ENCODE measurements around the gene MAP4K4. TPM values are rescaled to one million over a fixed set of nuclear protein-coding genes. Genes with fewer than 3 reads are reported as not detected.

MAP4K4 gene
- total and polyA plus RNA-seq, 2 of the 13 experiments (the other 11 are each of a cell fraction or from before 2014, with no cell fraction given): 105 to 264 TPM

- no peak for TF ChIP-seq ZNF121 (CRISPR knock-in tag; IDR thresholded peaks at IDR 0.05)
- TF ChIP-seq MBD4 (IDR thresholded peaks at IDR 0.05; ENCODE audit: borderline replicate concordance, low read length): peak; percentile 71; the same call in 1 of the 2 replicates
- TF ChIP-seq ADNP (CRISPR knock-in tag; IDR thresholded peaks at IDR 0.05): no peak
- TF ChIP-seq PRDM10 (CRISPR knock-in tag; IDR thresholded peaks at IDR 0.05; ENCODE audit: low read depth): peak; percentile 50; the same call in 1 of the 2 replicates
- TF ChIP-seq ZNF530 (CRISPR knock-in tag; IDR thresholded peaks at IDR 0.05; ENCODE audit: low read depth): no peak
- 0 out of 2 replicates have a peak, but pooled peaks have one; percentile 21 for TF ChIP-seq ZNF430 (CRISPR knock-in tag; IDR thresholded peaks at IDR 0.05)
- TF ChIP-seq ZBTB3 (CRISPR knock-in tag; IDR thresholded peaks at IDR 0.05; ENCODE audit: borderline replicate concordance, low read depth): no peak; the same call in 1 of the 2 replicates
- TF ChIP-seq GLI4 (CRISPR knock-in tag; IDR thresholded peaks at IDR 0.05; ENCODE audit: borderline replicate concordance): no peak
- peak; percentile 95 for TF ChIP-seq GATAD2A (CRISPR knock-in tag; IDR thresholded peaks at IDR 0.05)
- TF ChIP-seq ZNF484 (CRISPR knock-in tag; IDR thresholded peaks at IDR 0.05; ENCODE audit: borderline replicate concordance, low read depth): no peak
- TF ChIP-seq CREB1 (IDR thresholded peaks at IDR 0.05): no peak
- TF ChIP-seq CREB1 (CRISPR knock-in tag; IDR thresholded peaks at IDR 0.05): peak; percentile 58; the same call in 1 of the 2 replicates
- no peak for TF ChIP-seq ZNF260 (CRISPR knock-in tag; IDR thresholded peaks at IDR 0.05; ENCODE audit: borderline replicate concordance, low read depth)
- TF ChIP-seq ZNF281 (CRISPR knock-in tag; IDR thresholded peaks at IDR 0.05; ENCODE audit: borderline replicate concordance): peak; percentile 11; the same call in 1 of the 2 replicates
- TF ChIP-seq GPBP1L1 (CRISPR knock-in tag; IDR thresholded peaks at IDR 0.05): no peak
- TF ChIP-seq ZNF558 (CRISPR knock-in tag; IDR thresholded peaks at IDR 0.05; ENCODE audit: borderline replicate concordance): 0 out of 2 replicates have a peak, but pooled peaks have one; percentile 11
- TF ChIP-seq HNRNPH1 (optimal IDR thresholded peaks at IDR 0.05; ENCODE audit: low read depth, low read length): no peak
- TF ChIP-seq SKIL (CRISPR knock-in tag; IDR thresholded peaks at IDR 0.05; ENCODE audit: borderline replicate concordance): no peak; the same call in 1 of the 2 replicates
Observed at GRCh38 chr2:101766871-101767739, 69.6 kb downstream of the MAP4K4 start (continued).
